Measurements from ENCODE around the gene CTBP2.

The CTBP2 gene

DNA sequence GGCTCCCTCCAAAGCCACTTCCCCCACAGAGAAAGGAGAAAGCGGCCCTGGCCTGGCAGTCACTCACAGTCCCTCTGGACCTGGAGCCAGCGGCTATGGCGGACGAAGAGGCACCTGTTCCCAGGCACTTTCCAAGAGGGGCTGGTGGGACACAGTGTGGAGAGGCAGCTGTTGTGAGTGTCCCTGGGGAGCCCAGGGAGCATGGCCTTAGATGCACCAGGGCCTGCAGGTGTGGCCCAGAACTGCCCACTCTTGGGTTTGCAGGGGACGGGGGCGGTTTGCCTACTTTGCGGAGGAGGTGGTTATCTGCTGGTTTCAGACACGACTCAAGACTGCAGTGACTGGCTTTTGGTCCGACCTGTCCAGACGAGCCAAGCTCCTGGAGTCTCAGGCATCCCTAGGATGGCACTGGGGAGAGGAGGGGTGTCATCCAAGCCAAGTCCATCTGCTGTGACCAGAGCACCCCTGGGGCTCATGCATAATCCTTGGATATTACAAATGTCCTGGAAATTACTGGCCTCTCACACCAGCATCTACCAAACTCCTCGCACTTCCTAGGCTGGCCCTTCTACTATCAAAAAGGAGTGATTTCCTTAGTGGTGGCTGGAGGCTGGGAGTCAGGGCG lies 18.4 kb downstream of the CTBP2 start:
- DNase-seq: no peak

- DNase-seq: no peak
Measured at GRCh38 chr10:125141150-125141859, 19.1 kb downstream of the CTBP2 start.

GRCh38 chr10:125140151-125140550 lies 20.2 kb downstream of the CTBP2 start:
- DNase-seq: no peak

DNA sequence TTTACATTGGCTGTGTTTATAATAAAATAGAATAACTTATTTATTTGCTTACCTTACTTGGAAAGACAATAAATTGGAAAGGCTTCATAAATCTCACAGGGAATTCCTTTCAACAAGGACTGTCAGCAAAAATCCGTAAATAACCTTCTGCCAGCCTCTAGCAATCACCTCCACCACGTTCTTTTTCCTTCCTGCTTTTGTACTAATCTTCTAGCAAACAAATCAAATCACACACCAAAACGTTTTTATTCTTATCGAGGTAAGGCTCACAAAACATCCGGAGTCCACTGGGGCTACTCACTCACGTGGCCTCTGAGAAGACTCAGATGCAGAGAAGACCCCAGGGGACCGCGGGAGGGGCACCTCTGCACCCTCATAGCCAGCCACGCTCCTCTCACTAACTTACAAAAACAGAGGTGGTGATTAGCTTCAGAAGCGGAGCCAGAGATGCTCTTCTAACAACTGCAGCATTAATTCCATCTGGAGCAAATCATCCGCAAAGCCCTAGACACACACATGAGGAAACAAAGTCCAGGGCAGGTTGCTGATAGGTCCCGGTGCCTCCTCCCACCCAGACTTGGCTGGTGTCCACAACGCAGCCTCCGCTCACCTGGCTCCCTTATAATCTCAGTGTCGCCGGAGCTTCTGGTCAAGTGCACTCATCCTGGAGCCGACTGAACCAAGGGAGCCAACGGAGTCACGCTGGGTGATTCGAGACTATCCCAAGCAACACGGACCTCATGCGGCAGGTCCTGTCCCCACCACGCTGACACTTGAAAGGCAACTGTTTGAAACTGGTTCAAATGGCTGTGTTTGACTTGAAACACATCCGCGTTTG lies 22.5 kb downstream of the CTBP2 start:
- DNase-seq: peak; percentile 83

DNA sequence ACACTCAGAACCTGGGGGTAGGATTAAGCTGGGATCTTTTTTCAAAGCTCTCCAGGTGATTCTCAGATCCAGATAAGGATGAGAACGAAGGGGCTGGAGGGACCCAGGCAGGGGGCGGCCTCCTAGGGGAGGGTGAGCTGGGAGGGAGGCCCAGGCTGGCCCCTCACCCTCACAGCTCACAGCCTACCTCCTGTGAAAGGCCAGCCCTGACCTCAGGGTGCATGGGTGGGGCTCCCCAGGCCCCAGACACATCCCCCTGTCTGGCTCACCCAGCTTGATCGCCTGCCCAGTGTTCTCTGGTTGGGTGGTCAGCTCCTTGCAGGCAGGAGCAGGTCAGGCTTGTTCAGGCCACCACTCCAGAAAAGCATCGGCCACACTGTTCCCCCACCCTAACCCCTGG lies 24.3 kb downstream of the CTBP2 start:
- no peak for DNase-seq

- no peak for DNase-seq
Measured at GRCh38 chr10:125135771-125136035, 24.7 kb downstream of the CTBP2 start.

DNA sequence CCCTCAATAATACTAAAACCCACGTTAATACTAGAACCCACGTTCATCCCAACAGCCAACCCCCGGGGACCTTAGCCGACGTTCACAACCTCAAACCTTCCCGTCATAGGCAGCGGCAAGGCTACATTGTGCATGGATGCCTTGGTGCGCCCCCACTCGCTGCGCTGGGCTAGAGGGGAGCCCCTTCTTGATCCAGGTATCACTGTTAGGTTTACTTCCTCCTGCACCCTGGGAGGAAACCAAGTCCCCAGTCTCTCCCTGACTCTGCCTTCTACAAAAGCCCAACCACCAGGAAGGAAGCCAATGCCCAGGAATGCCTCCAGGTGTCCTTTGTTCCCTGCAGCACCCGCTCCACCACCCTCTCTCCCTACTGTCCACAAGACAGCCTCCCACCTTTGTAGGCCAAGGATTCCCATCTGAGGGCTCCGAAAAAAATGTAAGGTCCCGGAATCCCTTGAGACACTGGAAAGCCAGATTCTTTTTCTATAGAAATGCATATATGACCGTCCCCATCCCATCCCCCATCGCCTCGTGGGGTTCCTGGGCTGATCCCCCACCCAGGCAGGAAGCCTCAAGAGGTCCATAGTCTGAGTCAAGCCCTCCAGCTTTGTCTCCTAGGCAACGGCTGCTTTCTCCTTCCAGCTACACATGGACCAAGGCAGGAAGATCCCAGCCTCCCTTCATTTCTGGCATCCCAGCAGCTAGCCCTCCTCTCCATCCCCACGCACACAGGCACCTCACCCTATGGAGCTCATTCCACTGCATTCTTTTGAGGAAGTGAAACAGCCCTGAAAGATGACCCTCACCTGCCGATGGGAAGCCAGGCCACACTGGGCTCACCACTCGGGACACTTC lies 25.2 kb downstream of the CTBP2 start:
- no peak for DNase-seq

DNA sequence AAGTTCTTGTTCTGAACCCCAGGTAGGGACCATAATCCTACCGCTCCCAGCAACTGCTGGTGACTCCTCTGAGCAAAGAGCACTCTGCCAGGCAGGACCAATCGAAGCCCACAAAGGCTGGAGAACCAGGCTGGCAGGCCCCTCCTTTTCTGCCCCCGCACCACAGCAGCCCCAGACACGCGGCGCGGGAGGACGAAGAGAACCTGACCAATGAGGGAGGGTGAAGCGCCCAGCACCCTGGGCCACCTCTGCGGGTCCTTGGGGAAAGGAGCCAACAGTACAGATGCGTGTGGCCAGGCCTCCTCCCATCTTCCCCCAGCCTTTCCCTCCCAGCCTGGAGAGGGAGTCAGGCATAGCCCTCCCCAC lies 25.9 kb downstream of the CTBP2 start:
- no peak for DNase-seq

DNA sequence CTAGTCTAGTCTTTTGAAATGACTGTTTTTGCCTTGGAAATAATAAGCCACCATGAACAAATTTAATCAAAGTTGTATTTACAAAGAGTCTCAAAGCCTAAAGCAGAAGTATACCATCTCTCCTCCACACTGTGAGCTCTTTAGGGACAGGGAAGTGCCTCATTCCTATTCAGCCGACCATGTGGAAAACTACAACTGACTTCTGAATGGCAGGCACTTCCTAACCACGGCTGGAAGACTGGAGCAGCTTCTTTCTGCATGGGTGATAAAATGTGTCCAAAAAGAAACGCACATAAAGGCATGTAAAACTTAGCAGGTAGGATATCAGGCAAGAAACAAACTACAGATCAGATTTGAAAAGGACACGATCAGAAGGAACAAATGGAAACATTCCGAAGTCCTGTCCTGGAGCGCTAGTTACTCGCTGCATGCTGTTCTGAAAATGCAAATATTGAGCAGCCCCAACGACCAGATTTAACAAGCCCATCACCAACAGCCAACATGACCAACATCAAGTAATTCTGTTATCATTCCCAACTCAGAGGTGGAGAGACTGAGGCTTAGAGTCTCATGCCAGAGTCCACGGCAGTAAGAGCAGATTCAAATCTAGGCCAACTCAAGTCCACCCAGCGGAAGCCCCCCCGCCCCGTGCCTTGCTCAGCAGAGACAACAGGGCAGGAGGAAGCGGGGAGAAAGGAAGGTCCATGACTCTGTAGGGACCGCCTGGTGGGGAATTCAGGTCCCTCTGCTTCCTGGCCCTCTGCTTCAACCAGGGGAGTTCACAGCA lies 26.5 kb downstream of the CTBP2 start:
- DNase-seq: no peak

GRCh38 chr10:125132344-125132743 lies 28.0 kb downstream of the CTBP2 start:
- no peak for DNase-seq

DNA sequence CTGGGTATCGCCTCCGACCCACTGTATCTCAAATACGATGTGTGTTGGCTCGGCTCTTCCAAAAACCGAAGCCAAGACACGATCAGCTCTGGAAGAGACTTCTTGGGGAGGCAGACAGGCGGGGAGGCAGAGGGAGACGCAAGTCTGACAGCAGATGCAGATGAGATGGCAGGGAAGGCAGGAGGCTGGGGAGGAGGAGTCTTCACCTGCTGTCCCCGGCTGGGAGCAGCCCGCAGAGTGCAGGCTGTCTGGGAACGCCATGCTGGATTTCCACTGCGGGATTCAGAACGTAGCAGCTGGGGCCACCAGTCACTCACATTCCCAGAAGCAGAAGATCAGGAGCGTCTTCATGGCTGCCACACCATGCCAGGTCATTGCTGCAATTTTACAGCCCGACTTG lies 29.4 kb downstream of the CTBP2 start:
- DNase-seq: no peak

- no peak for DNase-seq
Measured at GRCh38 chr10:125130260-125130659, 30.1 kb downstream of the CTBP2 start.

DNA sequence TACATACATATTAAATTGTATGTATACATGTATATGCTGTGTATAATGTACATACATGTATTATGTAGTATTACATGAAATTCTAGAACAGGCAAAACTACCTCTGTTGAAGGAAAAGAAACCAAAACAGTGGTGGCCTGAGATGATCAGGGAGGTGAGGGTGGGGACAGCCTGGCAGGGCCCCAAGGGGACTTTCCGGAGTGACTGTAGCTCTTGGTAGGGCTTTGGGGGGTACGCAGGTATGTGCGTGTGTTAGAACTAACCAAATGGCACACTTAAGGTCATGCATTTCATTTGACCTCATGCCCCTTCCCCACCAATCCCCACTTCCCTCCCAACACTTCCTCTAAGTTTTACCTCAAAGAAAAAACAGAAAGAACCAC lies 31.3 kb downstream of the CTBP2 start:
- DNase-seq: no peak

GRCh38 chr10:125128397-125129075 lies 31.8 kb downstream of the CTBP2 start:
- no peak for DNase-seq

DNA sequence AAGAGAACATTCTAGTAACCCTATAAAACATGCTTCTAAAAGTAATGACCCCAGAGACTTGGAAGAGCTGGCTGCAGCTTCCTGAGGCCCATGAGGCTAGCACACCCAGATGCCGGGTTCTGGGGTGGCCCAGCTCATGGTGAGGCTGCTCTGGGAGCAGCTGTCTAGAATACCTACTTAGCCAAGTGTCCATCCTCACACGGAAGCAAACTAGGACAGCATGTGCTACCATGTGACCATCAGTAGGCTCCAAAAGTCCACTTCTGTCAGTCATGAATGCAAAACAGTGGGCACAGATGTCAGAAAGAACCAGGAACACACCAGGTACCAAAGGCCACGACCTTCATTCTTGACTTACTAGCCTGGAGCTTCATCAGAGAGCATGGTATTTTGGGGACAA lies 32.4 kb downstream of the CTBP2 start:
- DNase-seq: no peak

- DNase-seq: no peak
Measured at GRCh38 chr10:125127110-125127509, 33.3 kb downstream of the CTBP2 start.

DNA sequence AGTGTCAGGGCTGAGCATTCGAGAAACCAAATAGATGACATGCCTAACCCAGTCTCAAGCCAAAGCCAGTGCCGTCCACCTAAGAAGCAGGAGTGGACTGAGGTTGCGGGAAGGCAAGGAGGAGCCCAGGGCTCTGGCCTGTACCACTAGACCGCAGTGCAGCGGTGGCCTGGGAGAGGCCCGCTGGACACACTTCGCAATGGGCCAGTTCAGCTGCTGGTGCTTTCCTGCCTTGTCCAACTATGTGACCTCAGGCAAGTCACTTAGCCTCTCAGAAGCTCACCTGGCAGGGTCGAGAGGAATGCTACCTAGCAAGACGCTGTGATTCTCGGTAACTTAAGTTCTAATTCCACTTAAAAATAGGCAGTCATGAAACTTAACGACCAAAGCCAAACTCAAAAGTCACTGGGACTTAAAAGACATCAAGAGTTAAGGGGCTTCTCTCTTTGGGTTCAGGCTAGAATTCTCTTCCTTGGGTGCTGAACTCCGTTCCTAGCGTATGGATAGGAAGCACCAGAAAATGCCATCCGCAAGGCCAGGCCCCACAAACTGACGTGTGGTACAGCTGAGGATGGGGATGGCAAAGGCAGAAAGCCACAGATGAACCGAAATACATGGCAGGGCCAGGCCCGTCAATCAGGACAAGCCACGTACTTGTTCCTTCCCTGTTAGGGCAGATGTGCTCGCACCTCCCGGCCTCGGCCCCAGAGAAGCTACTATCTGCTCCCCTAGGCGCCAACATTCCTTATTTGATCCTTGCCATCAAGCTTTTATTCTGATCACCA lies 34.2 kb downstream of the CTBP2 start:
- DNase-seq: no peak

DNA sequence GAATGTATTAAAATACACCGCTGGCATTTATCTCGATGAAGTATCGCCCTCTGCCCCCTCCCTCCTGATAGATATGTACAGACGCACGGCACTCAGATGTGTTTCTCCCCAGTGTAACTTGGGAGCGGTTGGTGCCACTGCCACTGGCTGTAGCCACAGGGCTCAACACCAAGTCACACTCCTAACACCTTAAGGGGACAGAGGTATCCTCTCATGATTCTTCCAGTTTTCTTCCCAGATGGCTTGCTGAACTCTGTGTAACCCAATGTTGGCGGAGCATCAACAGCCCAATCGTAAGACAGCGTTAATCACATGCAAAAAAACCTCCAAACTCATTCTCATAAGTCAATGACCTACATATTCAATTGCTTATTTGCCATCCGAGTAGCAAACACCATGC lies 35.5 kb downstream of the CTBP2 start:
- no peak for DNase-seq

DNA sequence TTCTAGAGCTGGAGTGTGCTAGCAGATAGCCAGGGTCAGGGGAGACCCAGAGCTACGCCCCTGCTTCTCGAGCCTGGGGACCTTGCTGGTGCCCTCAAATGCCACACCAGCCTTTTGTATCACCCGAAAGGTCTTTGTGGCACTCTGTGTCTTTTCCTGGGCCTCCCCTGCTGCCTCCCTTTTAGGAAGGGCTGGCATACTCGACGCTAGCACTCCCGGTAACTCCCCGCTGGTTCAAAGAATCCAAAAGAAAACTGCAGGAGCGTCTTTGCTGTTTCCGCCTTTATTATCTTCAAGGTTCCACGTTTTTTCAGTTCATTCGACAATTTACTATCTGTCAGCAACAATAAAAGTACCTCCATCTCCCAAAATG lies 36.3 kb downstream of the CTBP2 start:
- DNase-seq: no peak

- no peak for DNase-seq
Measured at GRCh38 chr10:125123476-125124114, 36.8 kb downstream of the CTBP2 start.

GRCh38 chr10:125122566-125122965 lies 37.8 kb downstream of the CTBP2 start:
- no peak for DNase-seq
